ENCODE measurements around the gene LCOR.

DNA sequence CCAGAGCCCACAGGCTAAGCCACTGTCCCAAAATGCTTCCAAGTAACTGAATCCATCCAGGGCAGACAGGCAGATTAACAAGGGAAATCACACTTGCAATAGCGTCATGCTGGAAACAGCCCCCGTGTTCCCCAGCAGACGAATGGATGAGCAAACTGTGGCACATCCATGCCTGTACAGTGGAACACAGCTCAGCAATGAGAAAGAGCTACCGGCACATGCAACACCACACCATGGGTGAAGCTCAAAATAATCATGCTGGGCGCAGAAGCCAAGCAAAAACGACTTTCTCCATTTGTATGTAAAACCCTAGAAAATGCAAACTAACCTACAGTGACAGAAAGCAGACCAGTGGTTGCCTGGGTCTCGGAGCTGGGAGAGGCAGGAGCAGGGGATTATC lies 200.5 kb downstream of the LCOR start:
- no peak for TF ChIP-seq POLR2A (IDR thresholded peaks at IDR 0.05)
- TF ChIP-seq, protein P1, sequence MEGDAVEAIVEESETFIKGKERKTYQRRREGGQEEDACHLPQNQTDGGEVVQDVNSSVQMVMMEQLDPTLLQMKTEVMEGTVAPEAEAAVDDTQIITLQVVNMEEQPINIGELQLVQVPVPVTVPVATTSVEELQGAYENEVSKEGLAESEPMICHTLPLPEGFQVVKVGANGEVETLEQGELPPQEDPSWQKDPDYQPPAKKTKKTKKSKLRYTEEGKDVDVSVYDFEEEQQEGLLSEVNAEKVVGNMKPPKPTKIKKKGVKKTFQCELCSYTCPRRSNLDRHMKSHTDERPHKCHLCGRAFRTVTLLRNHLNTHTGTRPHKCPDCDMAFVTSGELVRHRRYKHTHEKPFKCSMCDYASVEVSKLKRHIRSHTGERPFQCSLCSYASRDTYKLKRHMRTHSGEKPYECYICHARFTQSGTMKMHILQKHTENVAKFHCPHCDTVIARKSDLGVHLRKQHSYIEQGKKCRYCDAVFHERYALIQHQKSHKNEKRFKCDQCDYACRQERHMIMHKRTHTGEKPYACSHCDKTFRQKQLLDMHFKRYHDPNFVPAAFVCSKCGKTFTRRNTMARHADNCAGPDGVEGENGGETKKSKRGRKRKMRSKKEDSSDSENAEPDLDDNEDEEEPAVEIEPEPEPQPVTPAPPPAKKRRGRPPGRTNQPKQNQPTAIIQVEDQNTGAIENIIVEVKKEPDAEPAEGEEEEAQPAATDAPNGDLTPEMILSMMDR (IDR thresholded peaks at IDR 0.05) = no peak
